WTC11 (cell line): Measurements from ENCODE around the gene CREG2.
"Not testable (repeated sequence)": the region's sequence is repeated elsewhere in the genome, so short reads cannot be mapped to it uniquely, and the experiment has no call there.

Experiments used
- ARID4B ChIP-seq: sonication (generic); formaldehyde crosslinking; IDR thresholded peaks from 2 replicates; pipeline ENCODE4 v1.8.0; 2023; ENCODE audit warnings: missing genetic modification reagents, mild to moderate bottlenecking, borderline replicate concordance
- CREB1 ChIP-seq: sonication (generic); formaldehyde crosslinking; IDR thresholded peaks from 2 replicates; pipeline ENCODE4 v1.8.0; 2023; ENCODE audit warnings: mild to moderate bottlenecking, missing genetic modification reagents
- FOXK1 ChIP-seq: sonication (generic); formaldehyde crosslinking; IDR thresholded peaks from 2 replicates; pipeline ENCODE4 v1.8.0; 2022; ENCODE audit warnings: mild to moderate bottlenecking, moderate library complexity, missing genetic modification reagents
- IRF1 ChIP-seq: sonication (generic); formaldehyde crosslinking; IDR thresholded peaks from 2 replicates; pipeline ENCODE4 v1.8.0; 2023; ENCODE audit warnings: missing genetic modification reagents
- JUN ChIP-seq: sonication (generic); formaldehyde crosslinking; IDR thresholded peaks from 2 replicates; pipeline ENCODE4 v1.8.0; 2023; ENCODE audit warnings: mild to moderate bottlenecking, missing genetic modification reagents
- NR3C1 ChIP-seq: sonication (generic); formaldehyde crosslinking; conservative IDR thresholded peaks from 2 replicates; pipeline ENCODE4 v1.8.1; 2023; ENCODE audit warnings: low read depth, mild to moderate bottlenecking, missing genetic modification reagents
- TCF7 ChIP-seq: sonication (generic); formaldehyde crosslinking; IDR thresholded peaks from 2 replicates; pipeline ENCODE4 v1.8.0; 2022; ENCODE audit warnings: mild to moderate bottlenecking, low read depth, missing genetic modification reagents, moderate library complexity
- ZBTB21 ChIP-seq: sonication (generic); formaldehyde crosslinking; IDR thresholded peaks from 2 replicates; pipeline ENCODE4 v1.8.1; 2023; ENCODE audit warnings: mild to moderate bottlenecking, missing genetic modification reagents, borderline replicate concordance
- TF ChIP-seq, protein P1 (sequence below): fragments of 250-450 bp; sonication (Bioruptor Pico); conservative IDR thresholded peaks from 2 replicates; pipeline ENCODE4 v1.9.0; 2021; ENCODE audit warnings: mild to moderate bottlenecking
- TF ChIP-seq, protein P2 (sequence below): fragments of 200-600 bp; IDR thresholded peaks from 2 replicates; pipeline ENCODE4 v1.8.0; 2022; ENCODE audit warnings: antibody characterized with exemption
- TF ChIP-seq, protein P3 (sequence below): sonication (generic); formaldehyde crosslinking; IDR thresholded peaks from 2 replicates; pipeline ENCODE4 v1.8.1; 2023; ENCODE audit warnings: mild to moderate bottlenecking, missing genetic modification reagents, moderate library complexity

GRCh38 chr2:101352631-101353030 is 34.7 kb downstream of the CREG2 start:
- TF ChIP-seq, protein P1, sequence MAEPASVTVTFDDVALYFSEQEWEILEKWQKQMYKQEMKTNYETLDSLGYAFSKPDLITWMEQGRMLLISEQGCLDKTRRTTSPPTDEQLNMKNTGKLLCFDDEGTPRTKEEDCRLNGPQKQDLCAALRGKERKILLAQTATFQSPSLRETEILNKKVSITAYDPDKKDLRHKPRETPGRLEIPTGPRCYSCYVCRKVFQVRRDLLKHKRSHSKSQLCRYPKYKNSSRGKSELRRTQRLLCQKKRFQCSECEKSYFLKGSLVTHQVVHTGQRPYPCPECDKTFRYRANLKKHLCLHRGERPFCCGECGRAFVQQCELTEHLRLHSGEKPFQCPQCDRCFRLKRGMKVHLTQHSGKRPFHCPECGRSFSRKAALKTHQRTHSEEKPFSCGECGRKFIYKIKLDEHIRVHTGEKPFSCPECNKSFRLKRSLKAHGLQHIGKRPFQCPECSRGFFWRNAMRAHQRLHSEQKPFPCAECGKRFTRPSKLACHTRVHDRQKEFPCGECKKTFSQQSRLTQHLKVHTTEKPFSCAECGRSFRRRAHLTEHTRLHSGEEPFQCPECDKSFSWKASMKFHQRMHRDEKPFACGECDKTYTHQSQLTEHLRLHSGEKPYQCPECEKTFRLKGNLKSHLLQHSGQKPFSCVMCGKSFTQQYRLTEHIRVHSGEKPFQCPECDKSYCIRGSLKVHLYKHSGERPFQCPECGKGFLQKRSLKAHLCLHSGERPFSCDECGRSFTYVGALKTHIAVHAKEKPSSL, result not testable (repeated sequence)
- TF ChIP-seq, protein P2, sequence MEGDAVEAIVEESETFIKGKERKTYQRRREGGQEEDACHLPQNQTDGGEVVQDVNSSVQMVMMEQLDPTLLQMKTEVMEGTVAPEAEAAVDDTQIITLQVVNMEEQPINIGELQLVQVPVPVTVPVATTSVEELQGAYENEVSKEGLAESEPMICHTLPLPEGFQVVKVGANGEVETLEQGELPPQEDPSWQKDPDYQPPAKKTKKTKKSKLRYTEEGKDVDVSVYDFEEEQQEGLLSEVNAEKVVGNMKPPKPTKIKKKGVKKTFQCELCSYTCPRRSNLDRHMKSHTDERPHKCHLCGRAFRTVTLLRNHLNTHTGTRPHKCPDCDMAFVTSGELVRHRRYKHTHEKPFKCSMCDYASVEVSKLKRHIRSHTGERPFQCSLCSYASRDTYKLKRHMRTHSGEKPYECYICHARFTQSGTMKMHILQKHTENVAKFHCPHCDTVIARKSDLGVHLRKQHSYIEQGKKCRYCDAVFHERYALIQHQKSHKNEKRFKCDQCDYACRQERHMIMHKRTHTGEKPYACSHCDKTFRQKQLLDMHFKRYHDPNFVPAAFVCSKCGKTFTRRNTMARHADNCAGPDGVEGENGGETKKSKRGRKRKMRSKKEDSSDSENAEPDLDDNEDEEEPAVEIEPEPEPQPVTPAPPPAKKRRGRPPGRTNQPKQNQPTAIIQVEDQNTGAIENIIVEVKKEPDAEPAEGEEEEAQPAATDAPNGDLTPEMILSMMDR, result not testable (repeated sequence)
- not testable (repeated sequence) for TF ChIP-seq ZBTB21 (CRISPR knock-in tag); FOXK1; ARID4B (CRISPR knock-in tag); NR3C1; JUN (CRISPR knock-in tag); IRF1; TCF7; CREB1 (CRISPR knock-in tag)
- TF ChIP-seq, protein P3, sequence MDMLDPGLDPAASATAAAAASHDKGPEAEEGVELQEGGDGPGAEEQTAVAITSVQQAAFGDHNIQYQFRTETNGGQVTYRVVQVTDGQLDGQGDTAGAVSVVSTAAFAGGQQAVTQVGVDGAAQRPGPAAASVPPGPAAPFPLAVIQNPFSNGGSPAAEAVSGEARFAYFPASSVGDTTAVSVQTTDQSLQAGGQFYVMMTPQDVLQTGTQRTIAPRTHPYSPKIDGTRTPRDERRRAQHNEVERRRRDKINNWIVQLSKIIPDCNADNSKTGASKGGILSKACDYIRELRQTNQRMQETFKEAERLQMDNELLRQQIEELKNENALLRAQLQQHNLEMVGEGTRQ, result not testable (repeated sequence)
